Measurements from ENCODE around the gene NR6A1.

Gene NR6A1

DNA sequence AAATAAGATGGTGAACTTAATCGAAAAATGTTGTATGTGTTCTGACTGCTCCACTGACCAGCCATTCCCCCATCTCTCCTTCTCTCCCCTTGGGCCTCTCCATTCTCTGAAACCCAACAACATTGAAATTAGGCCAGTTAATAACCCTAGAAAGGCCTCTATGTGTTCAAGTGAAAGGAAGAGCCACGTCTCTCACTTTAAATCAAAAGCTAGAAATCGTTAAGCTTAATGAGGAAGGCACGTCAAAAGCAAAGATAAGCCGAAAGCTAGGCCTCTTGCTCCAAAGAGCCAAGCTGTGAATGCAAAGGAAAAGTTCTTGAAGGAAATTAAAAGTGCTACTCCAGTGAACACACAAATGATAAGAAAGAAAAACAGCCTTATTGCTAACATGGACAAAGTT, 186.5 kb downstream of the NR6A1 start:
- DNase-seq (ENCODE audit: insufficient read length, low spot score), result no peak
- TF ChIP-seq, protein P1, sequence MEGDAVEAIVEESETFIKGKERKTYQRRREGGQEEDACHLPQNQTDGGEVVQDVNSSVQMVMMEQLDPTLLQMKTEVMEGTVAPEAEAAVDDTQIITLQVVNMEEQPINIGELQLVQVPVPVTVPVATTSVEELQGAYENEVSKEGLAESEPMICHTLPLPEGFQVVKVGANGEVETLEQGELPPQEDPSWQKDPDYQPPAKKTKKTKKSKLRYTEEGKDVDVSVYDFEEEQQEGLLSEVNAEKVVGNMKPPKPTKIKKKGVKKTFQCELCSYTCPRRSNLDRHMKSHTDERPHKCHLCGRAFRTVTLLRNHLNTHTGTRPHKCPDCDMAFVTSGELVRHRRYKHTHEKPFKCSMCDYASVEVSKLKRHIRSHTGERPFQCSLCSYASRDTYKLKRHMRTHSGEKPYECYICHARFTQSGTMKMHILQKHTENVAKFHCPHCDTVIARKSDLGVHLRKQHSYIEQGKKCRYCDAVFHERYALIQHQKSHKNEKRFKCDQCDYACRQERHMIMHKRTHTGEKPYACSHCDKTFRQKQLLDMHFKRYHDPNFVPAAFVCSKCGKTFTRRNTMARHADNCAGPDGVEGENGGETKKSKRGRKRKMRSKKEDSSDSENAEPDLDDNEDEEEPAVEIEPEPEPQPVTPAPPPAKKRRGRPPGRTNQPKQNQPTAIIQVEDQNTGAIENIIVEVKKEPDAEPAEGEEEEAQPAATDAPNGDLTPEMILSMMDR (IDR thresholded peaks at IDR 0.05; ENCODE audit: insufficient read depth, missing control alignments), result no peak
- no peak for FAIRE-seq

DNA sequence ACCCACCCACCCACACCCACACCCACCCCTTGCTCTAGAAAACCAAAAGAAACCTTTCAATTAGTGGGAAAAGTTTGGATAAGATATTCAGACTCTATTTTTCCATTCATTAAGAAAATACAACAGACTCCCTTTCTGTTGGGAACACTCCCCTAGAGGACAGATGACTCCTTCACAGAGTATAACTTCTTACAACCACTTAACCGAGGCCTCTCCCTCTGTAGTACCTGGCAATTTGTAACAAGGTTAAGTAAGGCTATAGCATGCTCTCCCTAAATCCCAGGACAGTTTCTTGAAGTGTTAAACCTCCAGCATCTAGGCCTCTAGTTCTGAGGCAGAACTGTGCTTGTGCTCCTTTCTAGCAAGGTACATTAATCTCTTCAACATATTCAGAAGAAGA, 188.0 kb downstream of the NR6A1 start:
- FAIRE-seq (no peak), DNase-seq (ENCODE audit: insufficient read length, low spot score) (no peak)
- TF ChIP-seq, protein P1 (IDR thresholded peaks at IDR 0.05; ENCODE audit: insufficient read depth, missing control alignments), result no peak

DNA sequence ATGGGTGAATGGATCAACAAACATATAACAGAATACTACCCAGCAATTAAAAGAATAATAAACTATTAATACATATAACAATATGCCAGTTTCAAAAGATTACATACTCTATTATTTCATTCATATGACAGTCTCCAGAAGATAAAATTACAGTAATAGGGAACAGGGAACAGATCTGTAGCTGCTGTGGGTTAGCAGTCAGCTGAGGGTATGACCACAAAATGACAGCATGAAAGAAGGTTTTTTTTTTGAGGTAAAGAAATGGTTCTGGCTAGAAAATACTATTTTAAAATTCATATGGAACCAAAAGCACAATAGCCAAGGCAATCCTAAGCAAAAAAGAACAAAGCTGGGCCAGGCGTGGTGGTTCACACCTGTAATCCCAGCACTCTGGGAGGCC, 190.9 kb downstream of the NR6A1 start:
- TF ChIP-seq, protein P1 (IDR thresholded peaks at IDR 0.05; ENCODE audit: insufficient read depth, missing control alignments), result no peak
- FAIRE-seq, result no peak
- DNase-seq (ENCODE audit: insufficient read length, low spot score), result no peak

DNA sequence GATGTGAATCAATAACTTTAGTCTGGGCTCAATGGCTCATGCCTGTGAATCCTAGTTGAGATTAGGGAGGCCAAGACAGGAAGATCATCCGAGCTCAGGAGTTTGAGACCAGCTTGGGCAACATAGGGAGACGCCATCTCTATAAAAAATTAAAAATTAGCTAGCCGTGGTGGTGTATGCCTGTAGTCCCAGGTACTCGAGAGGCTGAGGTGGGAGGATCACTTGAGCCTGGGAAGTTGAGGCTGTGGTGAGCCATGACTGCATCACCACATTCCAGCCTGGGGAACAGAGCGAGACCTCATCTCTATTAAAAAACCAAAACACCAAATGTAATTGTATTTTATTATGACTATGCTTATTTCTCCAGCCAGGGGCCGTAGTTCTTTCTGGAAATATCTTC, 194.4 kb downstream of the NR6A1 start:
- TF ChIP-seq, protein P1 (IDR thresholded peaks at IDR 0.05; ENCODE audit: insufficient read depth, missing control alignments), result no peak
- no peak for FAIRE-seq
- DNase-seq (ENCODE audit: insufficient read length, low spot score), result no peak

DNA sequence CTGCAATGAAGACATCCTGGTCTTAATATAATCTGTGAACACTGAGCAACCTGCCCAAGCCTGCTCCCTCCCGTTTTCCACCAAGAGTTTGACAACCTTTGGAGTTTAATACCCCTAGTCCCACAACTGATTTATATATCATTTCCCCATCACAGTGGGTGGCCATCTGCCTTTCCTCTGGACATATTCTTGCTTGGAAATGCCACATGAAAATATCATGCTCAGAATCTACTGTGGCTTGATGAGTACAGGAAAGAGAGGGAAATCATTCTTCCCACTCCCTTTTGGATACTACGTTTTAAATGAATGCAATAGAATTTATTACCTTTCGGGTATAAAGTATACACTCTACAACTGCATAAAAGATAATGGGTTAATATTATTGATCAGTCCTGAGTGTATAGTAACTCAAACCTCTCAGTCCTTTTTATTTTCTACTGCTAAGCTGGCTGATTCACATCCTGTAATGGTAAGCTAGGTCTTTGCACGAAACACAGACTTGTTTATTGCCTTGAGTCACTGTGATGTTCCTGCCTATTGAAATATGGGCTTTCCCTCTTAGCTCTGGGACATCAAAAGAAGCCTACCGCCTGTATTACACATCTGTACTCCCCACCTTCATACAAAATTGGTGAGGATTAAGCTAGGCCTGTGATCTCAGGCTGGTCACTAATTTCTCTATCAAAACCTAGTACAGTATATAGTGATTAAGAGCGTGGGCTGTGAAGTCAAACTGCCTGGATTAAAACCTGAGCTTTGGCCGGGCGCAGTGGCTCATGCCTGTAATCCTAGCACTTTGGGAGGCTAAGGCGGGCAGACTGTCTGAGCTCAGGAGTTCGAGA, 196.4 kb downstream of the NR6A1 start:
- no peak for FAIRE-seq
- DNase-seq (ENCODE audit: insufficient read length, low spot score), result no peak

DNA sequence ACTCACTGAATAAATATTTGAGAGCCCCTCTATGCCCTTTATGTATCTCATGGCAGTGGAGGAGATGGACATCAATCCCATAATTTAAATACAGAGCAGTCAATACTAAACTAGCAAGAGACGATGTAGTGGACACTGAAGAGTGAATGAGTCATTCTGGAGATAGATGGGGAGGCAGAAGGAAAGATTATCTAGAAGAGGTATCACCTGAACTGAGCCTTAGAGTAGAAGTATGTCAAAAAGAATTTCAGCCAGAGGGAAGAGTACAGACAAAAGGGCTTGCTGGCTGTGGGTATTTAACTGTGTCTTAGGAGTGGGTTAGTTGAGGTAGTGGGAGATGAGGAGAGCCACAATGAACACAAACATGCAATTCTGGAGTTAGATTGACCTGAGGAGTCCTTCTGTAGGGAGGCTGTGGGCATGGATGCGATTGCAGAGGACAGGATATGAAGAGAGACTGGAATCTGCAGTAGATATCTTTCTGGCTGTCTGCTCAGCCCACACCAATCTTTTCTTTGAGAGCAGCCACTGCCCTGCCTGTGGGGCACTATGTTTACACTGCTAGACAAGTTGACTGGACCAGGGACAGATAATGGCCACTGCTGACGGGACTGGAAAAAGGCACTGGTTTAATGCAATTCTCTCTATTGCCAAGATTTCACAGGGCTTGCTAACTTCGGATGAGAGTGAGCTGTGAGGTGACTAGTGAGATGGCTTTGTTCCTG, 200.0 kb downstream of the NR6A1 start:
- FAIRE-seq (no peak), DNase-seq (ENCODE audit: insufficient read length, low spot score) (no peak)
- TF ChIP-seq, protein P1 (IDR thresholded peaks at IDR 0.05; ENCODE audit: insufficient read depth, missing control alignments), result no peak

More for the DNA sequence above, 196.4 kb downstream of the NR6A1 start:
- TF ChIP-seq, protein P1 (IDR thresholded peaks at IDR 0.05; ENCODE audit: insufficient read depth, missing control alignments), result no peak

DNA sequence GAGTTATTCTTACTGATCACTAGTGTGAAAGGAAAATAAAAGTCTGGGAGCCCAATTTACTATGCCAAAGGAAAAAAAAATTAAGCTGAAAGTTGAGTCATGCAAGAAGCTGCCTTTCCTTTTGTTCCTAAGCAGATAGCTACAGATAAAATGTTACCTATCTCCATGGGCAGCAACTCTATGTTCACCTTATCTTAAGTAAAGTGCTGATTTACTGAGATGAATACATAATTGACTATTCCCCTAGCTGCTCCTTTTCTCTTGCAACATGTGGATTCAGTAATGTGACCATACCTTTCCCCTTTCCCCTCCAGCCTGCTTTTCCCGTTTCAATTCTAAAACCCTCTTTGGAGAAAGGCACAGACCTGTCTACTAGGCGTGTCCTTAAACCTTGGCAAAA, 201.2 kb downstream of the NR6A1 start:
- FAIRE-seq (no peak), DNase-seq (ENCODE audit: insufficient read length, low spot score) (no peak)
- TF ChIP-seq, protein P1 (IDR thresholded peaks at IDR 0.05; ENCODE audit: insufficient read depth, missing control alignments), result no peak
